ENCODE results near the gene MED14.
A peak's percentile ranks its signal among the peaks of the same experiment; 100 is the strongest.
"Not testable (repeated sequence)": the region's sequence is repeated elsewhere in the genome, so short reads cannot be mapped to it uniquely, and the experiment has no call there.

The MED14 gene

GRCh38 chrX:40736170-40736505 is 796 bp upstream of the MED14 start:
- DNase-seq (ENCODE audit: low spot score), result no peak
- H3K18ac ChIP-seq (ENCODE audit: low read length), result no peak overlapping the region
- H3K4me1 ChIP-seq (ENCODE audit: control insufficient read depth in 2 of 2, insufficient read depth in 1 of 2, low read depth in 1 of 2, low read length in 2 of 2), result peaks cover 2 to 5% of the 10 kb centered on the region in 2 donors
- H3K4me3 ChIP-seq (ENCODE audit: low read length in 2 of 2), result peak overlapping the region; percentile 69 to 72
- no peak overlapping the region for H4K91ac ChIP-seq (ENCODE audit: low read depth, low read length, poor library complexity)
- no peak overlapping the region for H2BK5ac ChIP-seq (ENCODE audit: low read length)
- no peak overlapping the region for H2BK12ac ChIP-seq (ENCODE audit: low read length)
- H3K79me1 ChIP-seq (ENCODE audit: low read depth, low read length), result no peaks in the 10 kb centered on the region
- H3K27me3 ChIP-seq (ENCODE audit: control insufficient read depth in 3 of 3, insufficient read depth in 3 of 3, low read depth in 1 of 3, low read length in 3 of 3), result no peaks in the 10 kb centered on the region
- H3K14ac ChIP-seq (ENCODE audit: low read length), result no peak overlapping the region
- WGBS, 2 donors (ENCODE audit: extremely low coverage in 2 of 2, insufficient read length in 2 of 2, insufficient replicate concordance in 1 of 2), result no CpG with 5 or more reads among the region's 17 CpGs
- H3K4me2 ChIP-seq (ENCODE audit: insufficient read depth, low read length, poor library complexity, severe bottlenecking), result peak overlapping the region; percentile 48
- H3K27ac ChIP-seq (replicated peaks; ENCODE audit: low read length), result peak overlapping the region; percentile 93
- no peak overlapping the region for H3K9ac ChIP-seq (ENCODE audit: low read depth, low read length, poor library complexity)
- no peak overlapping the region for H2BK120ac ChIP-seq (ENCODE audit: low read depth, low read length)
- H3K4ac ChIP-seq (ENCODE audit: low read length), result no peak overlapping the region
- H4K8ac ChIP-seq (ENCODE audit: low read depth, low read length), result no peak overlapping the region
- no peak overlapping the region for H2BK15ac ChIP-seq (ENCODE audit: low read length)
- H2AFZ ChIP-seq (ENCODE audit: low read length), result peak overlapping the region; percentile 92
- no peak overlapping the region for H2AK5ac ChIP-seq (ENCODE audit: low read depth, low read length)
- H3K9me3 ChIP-seq (replicated peaks in 1 of 2; ENCODE audit: control insufficient read depth in 2 of 2, insufficient read depth in 1 of 2, low read depth in 1 of 2, low read length in 2 of 2), result no peaks in the 10 kb centered on the region
- H3K36me3 ChIP-seq (replicated peaks in 1 of 2; ENCODE audit: control insufficient read depth in 2 of 2, insufficient read depth in 2 of 2, low read length in 2 of 2), result no peaks in the 10 kb centered on the region
- no peak overlapping the region for H3K23ac ChIP-seq (ENCODE audit: low read depth, low read length, poor library complexity)

GRCh38 chrX:40734971-40735324 is 394 bp downstream of the MED14 start:
- Histone ChIP-seq H2AK5ac (ENCODE audit: low read depth, low read length) (no peak overlapping the region), H3K27ac (replicated peaks; ENCODE audit: low read length) (peak overlapping the region; percentile 93), H3K14ac (ENCODE audit: low read length) (no peak overlapping the region), H4K91ac (ENCODE audit: low read depth, low read length, poor library complexity) (no peak overlapping the region), H3K23ac (ENCODE audit: low read depth, low read length, poor library complexity) (no peak overlapping the region), H3K4me2 (ENCODE audit: insufficient read depth, low read length, poor library complexity, severe bottlenecking) (no peak overlapping the region), H3K79me1 (ENCODE audit: low read depth, low read length) (no peaks in the 10 kb centered on the region), H3K9me3 (replicated peaks in 1 of 2; ENCODE audit: control insufficient read depth in 2 of 2, insufficient read depth in 1 of 2, low read depth in 1 of 2, low read length in 2 of 2) (no peaks in the 10 kb centered on the region), H3K36me3 (replicated peaks in 1 of 2; ENCODE audit: control insufficient read depth in 2 of 2, insufficient read depth in 2 of 2, low read length in 2 of 2) (no peaks in the 10 kb centered on the region), H3K9ac (ENCODE audit: low read depth, low read length, poor library complexity) (peak overlapping the region; percentile 70), H2BK15ac (ENCODE audit: low read length) (no peak overlapping the region), H3K4ac (ENCODE audit: low read length) (no peak overlapping the region), H2BK5ac (ENCODE audit: low read length) (no peak overlapping the region), H2BK12ac (ENCODE audit: low read length) (no peak overlapping the region), H2AFZ (ENCODE audit: low read length) (peak overlapping the region; percentile 92), H3K4me1 (ENCODE audit: control insufficient read depth in 2 of 2, insufficient read depth in 1 of 2, low read depth in 1 of 2, low read length in 2 of 2) (peaks cover 5% of the 10 kb centered on the region in 2 donors), H4K8ac (ENCODE audit: low read depth, low read length) (no peak overlapping the region), H2BK120ac (ENCODE audit: low read depth, low read length) (no peak overlapping the region), H3K27me3 (ENCODE audit: control insufficient read depth in 3 of 3, insufficient read depth in 3 of 3, low read depth in 1 of 3, low read length in 3 of 3) (no peaks in the 10 kb centered on the region), H3K4me3 (ENCODE audit: low read length in 2 of 2) (peak overlapping the region; percentile 72 to 97), H3K18ac (ENCODE audit: low read length) (no peak overlapping the region)
- WGBS, 2 donors (ENCODE audit: extremely low coverage in 2 of 2, insufficient read length in 2 of 2, insufficient replicate concordance in 1 of 2), result no CpG with 5 or more reads among the region's 20 CpGs
- no peak for DNase-seq (ENCODE audit: low spot score)

GRCh38 chrX:40733706-40734105 is 1.6 kb downstream of the MED14 start:
- Histone ChIP-seq H3K4me1 (ENCODE audit: control insufficient read depth in 2 of 2, insufficient read depth in 1 of 2, low read depth in 1 of 2, low read length in 2 of 2) (peaks cover 5 to 8% of the 10 kb centered on the region in 2 donors), H3K9ac (ENCODE audit: low read depth, low read length, poor library complexity) (no peak overlapping the region), H3K4me3 (ENCODE audit: low read length in 2 of 2) (peak overlapping the region in 1 of 2 donors; percentile 72), H2BK12ac (ENCODE audit: low read length) (no peak overlapping the region), H3K4ac (ENCODE audit: low read length) (no peak overlapping the region), H3K23ac (ENCODE audit: low read depth, low read length, poor library complexity) (no peak overlapping the region), H4K8ac (ENCODE audit: low read depth, low read length) (no peak overlapping the region), H3K27ac (replicated peaks; ENCODE audit: low read length) (no peak overlapping the region), H2AK5ac (ENCODE audit: low read depth, low read length) (no peak overlapping the region), H3K14ac (ENCODE audit: low read length) (no peak overlapping the region), H2BK5ac (ENCODE audit: low read length) (no peak overlapping the region), H3K9me3 (replicated peaks in 1 of 2; ENCODE audit: control insufficient read depth in 2 of 2, insufficient read depth in 1 of 2, low read depth in 1 of 2, low read length in 2 of 2) (no peaks in the 10 kb centered on the region), H2BK15ac (ENCODE audit: low read length) (no peak overlapping the region), H3K36me3 (replicated peaks in 1 of 2; ENCODE audit: control insufficient read depth in 2 of 2, insufficient read depth in 2 of 2, low read length in 2 of 2) (no peaks in the 10 kb centered on the region), H2AFZ (ENCODE audit: low read length) (no peak overlapping the region), H3K27me3 (ENCODE audit: control insufficient read depth in 3 of 3, insufficient read depth in 3 of 3, low read depth in 1 of 3, low read length in 3 of 3) (no peaks in the 10 kb centered on the region), H4K91ac (ENCODE audit: low read depth, low read length, poor library complexity) (no peak overlapping the region), H2BK120ac (ENCODE audit: low read depth, low read length) (no peak overlapping the region), H3K18ac (ENCODE audit: low read length) (no peak overlapping the region), H3K79me1 (ENCODE audit: low read depth, low read length) (no peaks in the 10 kb centered on the region), H3K4me2 (ENCODE audit: insufficient read depth, low read length, poor library complexity, severe bottlenecking) (no peak overlapping the region)
- DNase-seq (ENCODE audit: low spot score), result no peak
- WGBS, 2 donors (ENCODE audit: extremely low coverage in 2 of 2, insufficient read length in 2 of 2, insufficient replicate concordance in 1 of 2), result no CpG with 5 or more reads among the region's 2 CpGs

- H3K23ac ChIP-seq (ENCODE audit: low read depth, low read length, poor library complexity); DNase-seq (ENCODE audit: low spot score); H2BK120ac ChIP-seq (ENCODE audit: low read depth, low read length); H4K8ac ChIP-seq (ENCODE audit: low read depth, low read length); H3K4me1 ChIP-seq (ENCODE audit: control insufficient read depth in 2 of 2, insufficient read depth in 1 of 2, low read depth in 1 of 2, low read length in 2 of 2); H2BK12ac ChIP-seq (ENCODE audit: low read length); H3K14ac ChIP-seq (ENCODE audit: low read length); H3K9ac ChIP-seq (ENCODE audit: low read depth, low read length, poor library complexity); H2AK5ac ChIP-seq (ENCODE audit: low read depth, low read length); H4K91ac ChIP-seq (ENCODE audit: low read depth, low read length, poor library complexity); H3K18ac ChIP-seq (ENCODE audit: low read length); H3K79me1 ChIP-seq (ENCODE audit: low read depth, low read length); H3K9me3 ChIP-seq (replicated peaks in 1 of 2; ENCODE audit: control insufficient read depth in 2 of 2, insufficient read depth in 1 of 2, low read depth in 1 of 2, low read length in 2 of 2); H2BK15ac ChIP-seq (ENCODE audit: low read length); H2AFZ ChIP-seq (ENCODE audit: low read length); H3K27me3 ChIP-seq (ENCODE audit: control insufficient read depth in 3 of 3, insufficient read depth in 3 of 3, low read depth in 1 of 3, low read length in 3 of 3); H3K36me3 ChIP-seq (replicated peaks in 1 of 2; ENCODE audit: control insufficient read depth in 2 of 2, insufficient read depth in 2 of 2, low read length in 2 of 2); H3K4me3 ChIP-seq (ENCODE audit: low read length in 2 of 2); H3K4ac ChIP-seq (ENCODE audit: low read length); H3K27ac ChIP-seq (replicated peaks; ENCODE audit: low read length); H3K4me2 ChIP-seq (ENCODE audit: insufficient read depth, low read length, poor library complexity, severe bottlenecking); H2BK5ac ChIP-seq (ENCODE audit: low read length): not testable (repeated sequence)
- no CpG with 5 or more reads among the region's 5 CpGs for WGBS, 2 donors (ENCODE audit: extremely low coverage in 2 of 2, insufficient read length in 2 of 2, insufficient replicate concordance in 1 of 2)
Observed at GRCh38 chrX:40732499-40732898, 2.8 kb downstream of the MED14 start.
